Activated CD4-positive, alpha-beta T cell treated with anti-CD3 and anti-CD28 coated beads, Interleukin-2, Interleukin-6, amounts not matched to agents 100 ng/mL and 50 ng/mL, durations not matched to agents 16 hours and 8 hours (primary cell): ENCODE results near the gene BCR.

Source experiments
- DNase-seq: peaks from one replicate; pipeline ENCODE4 v3.0.0-alpha.2; 2020

BCR gene

GRCh38 chr22:23277583-23278295 lies 97.4 kb downstream of the BCR start:
- no peak for DNase-seq

GRCh38 chr22:23278883-23279675 lies 98.8 kb downstream of the BCR start:
- peak; percentile 33 for DNase-seq

GRCh38 chr22:23279781-23280180 lies 99.5 kb downstream of the BCR start:
- no peak for DNase-seq

GRCh38 chr22:23280356-23281052 lies 100.2 kb downstream of the BCR start:
- no peak for DNase-seq

- no peak for DNase-seq
These were observed 100.7 kb downstream of the BCR start for GRCh38 chr22:23281053-23281405.

GRCh38 chr22:23281406-23282088 lies 101.2 kb downstream of the BCR start:
- peak; percentile 84 for DNase-seq

- DNase-seq, result no peak
These were observed 101.8 kb downstream of the BCR start for GRCh38 chr22:23282089-23282501.

- no peak for DNase-seq
These were observed 102.2 kb downstream of the BCR start for GRCh38 chr22:23282516-23282915.

- DNase-seq, result no peak
These were observed 102.7 kb downstream of the BCR start for GRCh38 chr22:23282986-23283385.

GRCh38 chr22:23283591-23284503 lies 103.5 kb downstream of the BCR start:
- DNase-seq, result no peak

- DNase-seq, result no peak
These were observed 104.3 kb downstream of the BCR start for GRCh38 chr22:23284504-23285033.

GRCh38 chr22:23285236-23285635 lies 104.9 kb downstream of the BCR start:
- no peak for DNase-seq

GRCh38 chr22:23285734-23286133 lies 105.4 kb downstream of the BCR start:
- DNase-seq, result no peak

GRCh38 chr22:23286296-23286695 lies 106.0 kb downstream of the BCR start:
- no peak for DNase-seq

- no peak for DNase-seq
These were observed 107.1 kb downstream of the BCR start for GRCh38 chr22:23287136-23288095.

GRCh38 chr22:23288301-23289129 lies 108.2 kb downstream of the BCR start:
- DNase-seq, result no peak

- DNase-seq, result no peak
These were observed 108.8 kb downstream of the BCR start for GRCh38 chr22:23289130-23289503.

GRCh38 chr22:23289851-23290724 lies 109.8 kb downstream of the BCR start:
- DNase-seq, result peak; percentile 69
